ENCODE results near the gene IRGQ. TPM values are rescaled to one million over a fixed set of nuclear protein-coding genes. Genes with fewer than 3 reads are reported as not detected.
"Not testable (repeated sequence)": the region's sequence is repeated elsewhere in the genome, so short reads cannot be mapped to it uniquely, and the experiment has no call there.

The IRGQ gene
- polyA plus RNA-seq, 1 donor = 13.8 TPM

DNA sequence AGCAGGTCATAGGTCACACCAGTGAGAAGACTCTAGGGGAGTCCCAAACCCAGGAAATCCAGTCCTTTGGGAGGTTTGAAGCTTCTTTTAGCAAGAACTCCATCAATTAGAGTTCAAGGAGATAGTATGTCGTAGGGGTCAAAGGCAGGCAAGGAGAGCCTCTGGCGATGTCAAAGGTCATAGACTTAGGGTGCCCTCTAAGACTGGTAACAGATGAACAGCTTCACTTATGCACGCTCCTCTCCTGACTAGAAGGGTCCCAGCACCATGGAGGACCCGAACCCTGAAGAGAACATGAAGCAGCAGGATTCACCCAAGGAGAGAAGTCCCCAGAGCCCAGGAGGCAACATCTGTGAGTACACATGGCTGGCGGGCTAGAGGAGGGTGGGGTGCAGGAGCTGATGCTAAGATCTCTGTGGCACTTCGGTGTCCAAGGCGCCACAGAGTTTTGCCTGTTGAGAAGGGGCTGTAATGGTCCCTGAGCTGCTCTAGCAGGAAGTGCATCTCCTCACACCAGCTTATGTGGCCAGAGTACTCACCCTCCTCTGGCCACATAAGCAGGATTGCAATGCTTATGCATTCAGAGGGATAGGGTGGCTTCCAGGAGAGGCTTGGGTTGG is 1.0 kb upstream of the IRGQ start:
- no peak for DNase-seq

DNA sequence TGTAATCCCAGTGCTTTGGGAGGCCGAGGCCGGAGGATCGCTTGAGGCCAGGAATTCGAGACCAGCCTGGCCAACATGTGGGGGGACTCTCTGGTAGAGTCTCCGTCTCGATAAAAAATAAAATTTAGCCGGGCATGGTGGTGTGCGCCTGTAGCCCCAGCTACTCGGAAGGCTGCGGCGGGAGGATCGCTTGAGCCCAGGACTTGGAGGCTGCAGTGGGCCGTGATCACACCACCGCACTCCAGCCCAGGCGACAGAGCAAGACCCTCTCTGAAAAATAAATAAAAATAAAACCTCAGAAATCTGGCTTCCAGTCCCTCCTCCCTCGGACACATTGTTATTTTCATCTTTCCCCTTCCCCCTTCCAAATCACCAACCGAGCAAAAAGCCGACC is 332 bp downstream of the IRGQ start:
- DNase-seq = no peak

DNA sequence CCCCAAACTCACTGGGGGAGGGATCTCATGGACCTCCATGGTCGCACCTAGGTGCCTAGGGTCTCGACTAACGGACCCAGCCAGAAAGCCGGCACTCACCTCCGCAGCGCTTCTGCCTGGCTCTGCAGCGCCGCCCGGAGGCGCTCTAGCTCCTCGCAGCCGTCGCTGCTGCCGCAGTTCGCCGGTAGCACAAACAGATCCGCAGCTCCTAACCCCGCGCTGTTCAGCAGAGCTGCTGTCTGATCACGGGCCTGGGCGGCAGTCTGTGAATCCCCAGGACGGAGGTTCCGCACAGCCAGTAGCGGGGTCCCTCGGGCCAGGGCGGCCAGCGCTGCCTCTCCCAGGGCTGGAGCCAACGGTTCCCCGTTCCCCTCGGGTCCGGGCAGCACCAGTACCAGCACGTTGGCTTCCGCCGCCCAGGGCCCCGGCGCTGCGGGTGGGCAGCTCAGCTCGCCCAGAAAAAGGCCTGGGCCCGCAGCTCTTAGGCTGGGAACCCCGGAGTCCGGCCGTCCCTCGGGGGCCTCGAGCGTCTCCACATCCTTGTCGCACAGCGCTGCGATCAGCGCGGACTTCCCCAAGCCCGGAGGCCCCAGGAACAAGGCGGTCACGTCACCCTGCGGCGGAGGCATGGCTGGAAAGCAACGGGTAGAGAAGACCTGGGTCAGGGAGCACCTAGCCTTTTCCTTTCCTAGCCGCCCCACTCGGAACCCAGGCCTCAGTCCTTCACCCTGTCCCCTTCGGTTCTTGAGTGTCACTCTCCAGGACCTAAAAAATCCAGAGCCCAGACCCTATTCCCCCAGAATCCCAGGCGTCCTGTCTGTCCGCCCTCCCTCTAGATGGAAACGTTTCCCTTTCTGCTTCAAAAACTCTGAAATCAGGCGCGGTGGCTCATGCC is 977 bp downstream of the IRGQ start:
- DNase-seq = peak; percentile 58

DNA sequence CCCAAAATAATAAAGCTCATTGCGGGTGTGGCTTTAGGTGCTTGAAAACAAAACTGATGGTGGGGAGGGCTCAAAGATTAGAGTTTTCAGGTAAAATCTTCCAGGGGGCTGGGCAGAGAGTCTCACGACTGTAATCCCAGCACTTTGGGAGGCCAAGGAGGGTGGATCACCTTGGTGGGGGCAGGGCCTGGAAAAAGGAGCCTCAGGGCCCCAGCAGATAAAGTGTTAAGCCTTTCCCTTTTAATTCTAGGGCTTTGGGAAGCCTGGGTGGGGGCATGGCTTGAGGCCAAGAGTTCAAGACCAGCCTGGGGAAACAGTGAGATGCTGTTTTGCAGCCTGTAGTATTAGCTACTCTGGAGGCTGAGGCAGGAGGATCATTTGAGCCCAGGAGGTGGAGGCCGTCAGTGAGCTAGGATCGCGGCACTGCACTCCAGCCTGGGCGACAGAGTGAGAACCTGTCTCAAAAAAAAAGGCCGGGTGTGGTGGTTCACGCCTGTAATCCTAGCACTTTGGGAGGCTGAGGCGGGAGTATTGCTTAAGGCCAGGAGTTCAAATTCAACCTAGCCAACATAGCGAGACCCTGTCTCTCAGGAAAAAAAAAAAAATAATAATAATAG is 1.7 kb downstream of the IRGQ start:
- DNase-seq = no peak

DNA sequence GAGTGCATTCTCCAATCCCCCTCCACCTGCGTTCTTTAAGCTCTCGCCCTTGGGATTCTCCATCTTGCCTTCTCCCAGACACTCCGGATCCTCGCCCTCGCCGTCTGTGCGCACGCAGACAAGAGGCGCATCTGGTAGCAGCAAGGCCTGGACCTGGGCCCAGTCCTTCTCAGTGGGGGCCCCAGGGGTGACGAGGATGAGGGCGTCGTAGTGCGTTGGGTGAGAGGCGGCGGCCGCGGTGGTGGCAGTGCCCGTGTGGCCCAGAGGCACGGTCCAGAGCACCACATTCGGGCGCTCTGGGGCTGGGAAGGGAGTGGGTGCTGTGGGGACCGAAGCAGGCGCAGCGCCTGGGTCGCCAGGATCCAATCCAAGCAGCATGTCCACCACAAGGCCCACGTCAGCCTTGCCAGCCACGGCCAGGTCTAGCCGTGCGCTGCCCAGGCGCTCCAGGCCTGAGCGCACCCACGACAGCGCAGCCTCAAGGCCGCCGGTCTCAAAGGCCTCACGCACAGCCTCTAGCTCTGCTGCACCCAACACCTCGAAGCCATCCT is 3.1 kb downstream of the IRGQ start:
- DNase-seq = no peak

DNA sequence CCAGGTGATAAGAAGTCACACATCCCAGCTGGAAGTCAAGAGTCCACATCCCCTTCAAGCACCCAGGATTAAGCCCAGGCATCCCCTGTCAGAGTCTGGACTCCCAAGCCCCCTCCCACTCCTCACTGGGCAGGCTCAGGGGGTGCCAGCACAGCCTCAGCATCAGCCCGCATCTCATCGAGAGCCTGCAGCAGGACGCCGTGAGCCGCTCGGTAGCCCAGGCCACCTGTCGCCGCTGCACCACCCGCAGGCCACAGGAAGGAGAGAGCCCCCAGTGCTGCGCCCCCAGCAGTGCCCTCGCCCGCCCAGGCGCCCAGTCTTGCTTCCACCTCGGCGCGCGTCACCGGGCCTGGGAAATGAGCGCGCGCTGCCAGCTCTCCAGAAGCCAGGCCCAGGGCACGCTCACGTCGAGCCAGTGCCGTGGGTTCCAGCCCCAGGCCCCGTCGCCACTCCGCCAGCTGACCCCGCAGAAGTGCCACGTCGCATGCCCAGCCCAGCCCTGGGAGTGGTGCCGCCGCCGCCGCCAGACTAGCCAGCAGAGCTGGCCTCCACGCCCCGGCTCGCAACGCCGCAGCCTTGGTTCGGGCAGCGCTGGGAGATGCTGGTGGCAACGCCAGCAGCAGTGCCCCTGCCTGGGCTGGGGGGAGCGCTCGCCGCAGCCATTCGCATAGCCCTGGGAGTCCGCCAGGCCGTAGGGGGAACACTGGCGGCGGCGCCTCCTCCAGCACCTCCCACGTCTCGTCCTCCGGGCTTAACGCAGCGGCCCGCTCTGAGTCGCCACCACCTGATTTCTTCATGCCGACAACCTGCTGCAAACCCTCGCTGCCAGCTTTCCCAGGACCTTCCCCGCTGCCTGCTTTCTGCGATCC is 3.8 kb downstream of the IRGQ start:
- no peak for DNase-seq

DNA sequence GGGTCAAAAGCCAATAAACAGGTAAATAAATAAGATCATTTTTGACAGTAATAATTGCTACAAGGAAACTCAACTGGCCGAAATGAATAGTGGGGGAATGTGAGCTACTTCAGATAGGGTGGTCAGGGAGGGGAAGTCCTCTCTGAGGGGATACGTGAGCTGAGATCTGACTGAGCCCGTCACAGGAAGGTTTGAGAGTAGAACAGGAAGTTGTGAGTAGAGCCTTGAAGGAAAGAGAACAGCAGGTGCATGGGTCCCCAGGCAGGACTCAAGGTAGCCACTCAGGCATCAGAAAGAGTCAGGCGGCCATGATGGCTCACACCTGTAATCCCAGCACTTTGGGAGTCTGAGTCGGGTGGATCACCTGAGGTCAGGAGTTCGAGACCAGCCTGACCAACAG is 6.3 kb downstream of the IRGQ start:
- no peak for DNase-seq

DNA sequence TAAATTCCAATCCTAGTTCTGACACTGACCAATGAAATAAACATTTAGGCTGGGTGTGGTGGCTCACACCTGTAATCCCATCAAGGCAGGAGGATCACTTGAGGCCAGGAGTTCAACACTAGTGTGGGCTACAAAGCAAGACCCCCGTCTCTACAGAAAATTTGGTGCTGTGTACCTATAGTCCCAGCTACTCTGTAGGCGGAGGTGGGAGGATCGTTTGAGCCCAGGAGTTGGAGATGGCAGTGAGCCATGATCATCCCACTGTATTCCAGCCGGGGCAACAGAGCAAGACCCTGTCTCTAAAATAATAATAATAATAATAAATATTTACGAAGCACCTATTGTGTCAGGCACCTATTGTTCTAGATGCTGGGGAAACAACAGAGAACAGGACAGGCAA is 6.7 kb downstream of the IRGQ start:
- DNase-seq = no peak

DNA sequence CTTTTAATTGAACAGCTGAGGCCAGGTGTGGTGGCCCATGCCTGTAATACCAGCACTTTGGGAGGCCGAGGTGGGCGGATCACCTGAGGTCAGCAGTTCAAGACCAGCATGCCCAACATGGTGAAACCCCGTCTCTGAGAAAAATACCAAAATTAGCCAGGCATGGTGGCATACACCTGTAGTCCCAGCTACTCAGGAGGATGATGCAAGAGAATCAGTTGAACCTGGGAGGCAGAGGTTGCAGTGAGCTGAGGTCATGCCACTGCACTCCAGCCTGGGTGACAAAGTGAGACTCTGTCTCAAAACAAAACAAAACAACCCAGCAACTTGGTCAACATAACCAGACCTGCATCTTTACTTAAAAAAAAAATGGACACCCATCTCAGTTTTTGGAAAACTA is 8.9 kb downstream of the IRGQ start:
- not testable (repeated sequence) for DNase-seq

DNA sequence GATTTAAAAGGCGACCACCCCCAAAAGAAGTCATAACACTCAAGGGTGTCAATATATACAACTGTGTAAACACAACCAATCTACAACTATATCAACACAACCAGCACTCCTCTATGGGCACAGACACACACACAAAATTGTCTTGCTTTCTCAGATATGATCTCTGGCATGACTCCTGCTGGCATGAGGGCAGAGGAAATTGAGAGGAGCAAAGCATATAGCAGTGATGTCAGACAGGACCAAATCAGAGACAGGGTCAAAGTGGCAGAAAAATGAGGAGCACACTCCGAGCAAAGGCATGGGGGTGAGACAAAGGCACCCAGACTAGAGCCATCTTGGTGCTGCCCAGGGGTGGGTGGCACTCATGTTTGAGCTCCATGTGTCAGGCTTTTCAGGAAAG is 9.6 kb downstream of the IRGQ start:
- DNase-seq = no peak

DNA sequence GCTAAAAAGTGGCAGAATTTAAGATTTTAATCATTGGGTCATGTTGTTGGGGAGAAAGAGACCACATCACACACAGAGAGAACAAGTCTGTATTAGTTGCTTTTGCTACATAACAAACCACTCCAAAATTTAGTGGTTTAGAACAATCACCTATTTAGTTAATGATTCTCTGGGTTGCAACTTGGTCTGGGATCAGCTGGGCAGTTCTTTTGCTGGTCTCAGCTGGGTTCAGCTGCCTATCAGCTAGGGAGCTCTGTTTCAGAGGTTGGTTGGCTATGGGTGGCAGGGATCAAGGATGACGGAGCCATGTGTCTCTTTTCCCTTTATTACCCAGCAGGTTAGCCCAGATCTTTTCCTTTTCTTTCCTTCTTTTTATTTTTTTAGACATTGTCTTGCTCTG is 11.4 kb downstream of the IRGQ start:
- DNase-seq = no peak

DNA sequence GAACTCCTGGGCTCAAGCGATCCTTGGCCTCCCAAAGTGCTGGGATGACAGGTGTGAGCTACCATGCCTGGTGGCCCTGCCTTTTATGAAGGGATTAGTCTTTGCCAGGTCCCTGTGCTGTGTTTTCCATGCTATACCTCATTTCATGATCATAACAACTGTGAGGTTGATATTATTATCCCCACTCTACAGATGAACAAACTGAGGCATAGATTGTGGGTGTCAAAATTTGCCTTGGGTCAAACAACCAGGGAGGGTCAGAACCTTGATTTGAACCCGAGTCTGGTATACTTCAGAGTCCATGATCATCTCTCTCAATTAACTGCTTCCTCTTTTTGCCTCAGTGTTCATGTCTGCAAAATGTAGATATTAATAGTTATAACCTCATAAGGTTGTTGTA is 13.4 kb downstream of the IRGQ start:
- no peak for DNase-seq

DNA sequence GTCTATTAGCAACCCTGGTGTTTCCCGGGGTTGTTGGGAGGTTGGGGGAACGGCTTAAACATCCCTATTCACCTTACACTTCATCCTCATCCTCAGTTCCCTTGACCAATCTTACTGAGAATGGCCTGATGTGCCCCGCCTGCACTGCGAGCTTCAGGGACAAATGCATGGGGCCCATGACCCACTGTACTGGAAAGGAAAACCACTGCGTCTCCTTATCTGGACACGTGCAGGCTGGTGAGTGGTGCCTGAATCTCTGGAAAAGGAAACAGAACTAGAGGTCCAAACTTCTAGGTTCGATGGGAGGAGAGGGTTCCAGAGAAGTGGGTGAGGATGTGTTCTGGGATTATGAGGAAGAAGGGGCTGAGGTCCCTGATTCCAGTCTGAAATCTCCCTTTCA is 14.5 kb downstream of the IRGQ start:
- no peak for DNase-seq

DNA sequence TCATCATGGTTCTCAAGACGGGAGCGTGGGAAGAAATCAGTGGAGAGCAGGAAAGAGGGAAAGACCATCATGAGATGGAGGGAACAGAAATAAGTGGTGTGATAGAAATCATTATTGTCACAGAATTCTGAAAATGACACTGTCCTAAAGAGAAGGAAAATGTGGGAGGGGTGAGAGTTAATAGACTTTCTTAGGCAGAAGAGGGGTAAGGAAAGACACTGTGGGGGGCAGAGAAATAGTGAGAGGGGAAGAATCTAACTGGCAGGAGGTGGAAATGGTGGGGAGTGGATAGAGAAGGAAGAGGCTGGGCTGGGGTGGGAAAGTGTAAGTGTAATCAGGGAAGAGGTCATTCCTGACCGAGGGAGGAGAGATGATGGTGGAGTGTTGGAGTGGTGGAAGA is 17.1 kb downstream of the IRGQ start:
- DNase-seq = no peak

DNA sequence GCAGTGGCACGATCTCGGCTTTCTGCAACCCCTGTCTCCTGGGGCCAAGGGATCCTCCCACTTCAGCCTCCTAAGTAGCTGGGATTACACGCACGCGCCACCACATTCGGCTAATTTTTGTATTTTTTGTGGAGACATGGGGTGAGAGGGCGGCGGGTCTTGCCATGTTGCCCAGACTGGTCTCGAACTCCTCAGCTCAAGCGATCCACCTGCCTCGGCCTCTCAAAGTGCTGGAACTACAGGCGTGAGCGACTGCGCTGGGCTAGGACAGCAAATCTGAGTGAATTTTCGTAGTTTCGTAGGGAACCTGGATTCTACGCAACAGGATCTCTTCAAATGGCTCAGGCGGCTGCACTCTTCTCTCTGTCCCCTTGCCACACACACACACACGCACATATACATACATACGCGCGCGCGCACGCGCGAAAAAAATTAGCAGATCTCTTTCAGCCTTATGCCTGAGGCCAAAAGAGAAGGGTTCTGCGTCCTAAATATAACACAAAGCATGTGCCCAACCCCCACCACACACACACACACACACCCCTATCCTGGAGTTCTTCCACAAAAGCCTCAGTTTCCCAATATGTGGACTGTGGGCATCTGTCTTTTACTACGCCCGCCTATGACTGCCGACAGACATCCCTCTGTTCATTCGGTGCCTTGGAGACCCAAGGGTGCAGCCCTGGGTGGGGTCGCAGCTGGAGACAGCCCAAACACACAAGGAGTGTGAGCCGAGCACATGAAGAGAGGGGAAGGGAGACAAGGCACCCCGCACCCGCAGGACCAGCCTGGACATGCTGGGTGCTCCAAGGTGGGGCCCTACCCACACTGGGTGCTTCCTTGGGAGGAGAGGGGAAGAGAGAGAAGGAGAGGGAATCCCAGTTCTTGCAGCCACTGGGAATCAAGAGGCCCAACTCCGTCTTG is 19.7 kb downstream of the IRGQ start:
- no peak for DNase-seq

DNA sequence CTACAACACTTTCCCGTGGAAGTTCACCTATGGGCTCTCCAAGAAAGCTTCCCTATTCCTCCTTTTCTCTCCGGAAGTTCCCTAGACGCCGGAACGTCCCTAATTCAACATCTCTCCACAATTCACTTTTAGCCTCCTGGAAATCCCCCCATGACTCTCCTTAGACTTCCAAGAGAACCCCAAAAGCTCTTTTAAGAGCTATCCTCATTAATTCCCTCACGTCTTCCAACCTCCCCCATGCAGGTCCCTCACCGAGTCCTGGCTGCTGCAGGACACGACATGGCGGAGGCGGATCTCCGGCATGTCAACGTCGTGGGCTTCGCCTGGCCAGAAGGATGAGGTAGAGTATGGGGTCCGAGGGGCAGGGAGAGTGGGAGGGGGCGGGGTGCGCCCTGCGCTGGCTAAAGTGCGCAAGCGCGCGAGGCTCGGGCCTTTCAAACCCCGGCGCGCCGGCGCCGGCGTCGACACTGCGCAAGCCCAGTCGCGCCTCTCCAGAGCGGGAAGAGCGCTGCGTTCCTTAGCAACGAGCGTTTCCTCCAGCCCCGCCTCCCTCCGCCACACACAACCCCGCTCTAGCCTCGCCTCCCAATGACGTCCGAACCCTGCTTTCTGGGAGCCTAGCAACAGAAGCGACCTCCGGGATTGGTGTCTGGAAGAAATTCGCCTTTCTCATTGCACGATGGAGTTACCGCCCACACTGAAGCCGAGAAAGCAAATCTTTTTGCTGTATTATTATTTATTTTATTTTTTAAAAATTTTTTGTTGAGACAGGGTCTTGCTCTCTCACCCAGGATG is 20.6 kb downstream of the IRGQ start, which contains the start of the genes PINLYP and XRCC1:
Gene PINLYP (plus strand): TSS at position 646 of the 795 bp plus-strand sequence. CDS start 1,391 bp downstream, outside the sequence.
Gene XRCC1 (minus strand): TSS at position 372 of the 795 bp plus-strand sequence. CDS start 69 bp downstream, at position 303.
- DNase-seq = peak; percentile 100

DNA sequence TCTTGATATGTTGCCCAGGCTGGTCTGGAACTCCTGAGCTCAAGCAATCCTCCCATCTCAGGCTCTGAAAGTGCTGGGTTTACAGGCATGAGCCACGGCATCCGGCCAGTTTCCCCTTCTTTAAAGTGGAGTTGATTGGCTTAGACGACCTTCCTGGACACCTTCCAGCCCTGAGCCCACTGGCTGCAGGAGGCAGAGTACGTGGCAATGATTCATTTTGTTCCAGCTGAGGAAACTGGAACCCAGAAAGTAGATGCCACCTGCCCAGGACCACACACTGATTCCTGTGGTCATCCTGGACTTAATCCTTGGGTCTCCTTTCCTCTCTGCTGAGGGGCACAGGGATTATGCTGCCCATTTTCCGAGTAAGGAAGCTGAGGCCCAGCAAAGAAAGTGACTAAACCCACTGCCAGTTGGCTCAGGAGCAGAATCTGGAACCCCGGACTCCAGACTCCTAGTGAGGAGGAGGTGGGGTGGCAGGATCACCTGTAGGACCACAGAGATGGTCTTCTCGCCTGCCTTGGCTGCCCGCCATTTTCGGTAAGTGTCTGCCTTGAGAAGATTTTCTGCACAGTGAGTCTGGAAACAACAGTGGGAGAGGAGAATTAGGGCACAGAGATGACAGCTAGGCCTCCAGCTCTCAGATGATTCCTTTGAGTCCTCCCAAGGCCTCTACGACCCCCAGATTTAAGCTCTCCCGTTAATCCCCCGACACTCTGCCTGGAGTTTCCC is 21.3 kb downstream of the IRGQ start:
- DNase-seq = no peak

DNA sequence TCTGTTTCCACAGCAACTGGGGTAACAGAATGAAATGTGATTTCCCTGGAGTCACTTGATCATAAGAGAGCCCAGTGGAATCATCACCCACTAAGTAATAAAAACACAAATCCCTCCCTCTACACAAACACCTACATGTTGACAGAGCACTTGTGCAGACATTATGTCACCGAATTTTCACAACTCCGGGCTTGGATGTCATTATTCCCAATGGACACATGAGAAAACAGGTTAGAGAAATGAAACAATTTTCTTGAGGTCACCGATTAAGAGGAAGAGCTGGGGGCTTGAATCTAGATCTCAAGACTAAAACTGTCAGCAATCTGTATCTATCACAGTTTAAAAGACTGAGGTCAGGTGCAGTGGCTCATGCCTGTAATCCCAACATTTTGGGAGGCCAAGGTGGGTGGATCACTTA is 23.8 kb downstream of the IRGQ start:
- DNase-seq = no peak

DNA sequence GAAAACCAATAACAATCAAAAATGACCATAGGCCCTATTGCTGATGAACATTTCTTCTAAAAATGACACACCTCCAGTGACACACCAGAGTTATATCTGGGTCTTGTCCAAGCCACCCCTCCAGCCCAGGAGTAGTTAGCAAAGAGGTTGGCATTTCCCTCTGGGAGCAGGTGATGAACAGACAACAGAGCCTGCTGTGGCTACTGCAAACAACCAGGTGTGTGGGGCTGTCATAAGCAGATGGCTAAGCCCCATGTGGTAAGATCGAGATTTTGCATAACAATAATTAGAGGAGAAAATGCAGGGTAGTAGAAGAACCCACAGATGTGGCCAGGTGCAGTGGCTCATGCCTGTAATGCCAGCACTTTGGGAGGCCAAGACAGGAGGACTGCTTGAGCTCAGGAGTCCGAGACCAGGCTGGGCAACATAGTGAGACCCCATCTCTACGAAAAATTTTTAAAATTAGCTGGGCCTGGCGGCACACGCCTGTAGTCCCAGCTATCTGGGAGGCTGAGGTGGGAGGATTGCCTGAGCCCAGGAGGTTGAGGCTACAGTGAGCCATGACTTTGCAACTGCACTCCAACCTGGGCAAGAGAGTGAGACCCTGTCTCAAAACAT is 25.7 kb downstream of the IRGQ start:
- DNase-seq = no peak
